Stomach (tissue), 4 donors: Measurements from ENCODE around the gene DNAH17.

Experiments used
- CTCF ChIP-seq, 7 experiments: fragments of 450-650 bp in 4 of 7; fragments of 200-600 bp in 3 of 7; sonication (generic) in 3 of 7; IDR thresholded peaks; one replicate each; pipeline ENCODE4 v1.5.1; 2016 to 2019; ENCODE audit warnings: antibody characterized with exemption in 7 of 7, control low read depth in 2 of 7, mild to moderate bottlenecking in 1 of 7
- POLR2A ChIP-seq, 4 donors: fragments of 450-650 bp; IDR thresholded peaks; one replicate each; pipeline ENCODE4 v1.6.1; 2016; ENCODE audit warnings: antibody characterized with exemption in 4 of 4, control low read depth in 2 of 4, mild to moderate bottlenecking in 1 of 4, moderate library complexity in 1 of 4

GRCh38 chr17:78416791-78417530 is 160.2 kb downstream of the DNAH17 start:
- TF ChIP-seq CTCF (IDR thresholded peaks at IDR 0.05) (peak in 1 of 7 experiments; percentile 8), POLR2A (IDR thresholded peaks at IDR 0.05) (no peak)
